Ovary (tissue), 9 donors: ENCODE measurements around the gene ABL1. TPM values are rescaled to one million over a fixed set of nuclear protein-coding genes. Genes with fewer than 3 reads are reported as not detected.

Source experiments
- DNase-seq, 5 donors: peaks; one replicate each; pipeline ENCODE4 v3.0.0-alpha.2; 2019 to 2020
- H3K27ac ChIP-seq, 2 donors: fragments of 200-600 bp; one replicate each; pipeline versions ENCODE4 v1.5.1 to v1.8.0; 2019 to 2022
- H3K27me3 ChIP-seq: fragments of 200-600 bp; one replicate; pipeline ENCODE4 v1.8.0; 2022
- H3K36me3 ChIP-seq: fragments of 200-600 bp; sonication (generic); one replicate; pipeline ENCODE4 v1.5.1; 2019
- H3K4me1 ChIP-seq: one replicate; pipeline ENCODE4 v1.8.1; 2013; ENCODE audit warnings: mild to moderate bottlenecking, moderate library complexity; ENCODE audit not compliant: insufficient read depth
- H3K4me3 ChIP-seq: fragments of 200-600 bp; sonication (generic); one replicate; pipeline ENCODE4 v1.5.1; 2017
- H3K9me3 ChIP-seq, 2 donors: fragments of 200-600 bp in 1 of 2; sonication (generic) in 1 of 2; one replicate each; pipeline versions ENCODE4 v1.5.1 to v1.8.1; 2013 to 2019; ENCODE audit warnings: mild to moderate bottlenecking in 1 of 2, moderate library complexity in 1 of 2
- EP300 ChIP-seq: sonication (generic); formaldehyde crosslinking; IDR thresholded peaks from one replicate; pipeline ENCODE4 v1.6.1; 2017; ENCODE audit warnings: antibody characterized with exemption
- POLR2A ChIP-seq: fragments of 450-650 bp; IDR thresholded peaks from one replicate; pipeline ENCODE4 v1.6.1; 2017; ENCODE audit warnings: antibody characterized with exemption, mild to moderate bottlenecking, moderate library complexity
- WGBS, 3 donors: extraction: QIAGEN DNeasy Blood & Tissue Kit in 1 of 3; methylation state at CpG; one replicate each; pipeline versions ENCODE4 v1.1.5 to v1.1.7; 2013 to 2017; 5-methylcytosine and 5-hydroxymethylcytosine counted together
- intact Hi-C, 4 donors: fragments of 100-400 bp; cut with DNase I; formaldehyde crosslinking; loops; one replicate each; pipeline versions ENCODE4 v1.11.0 to v1.15.1; 2022 to 2023
- polyA plus RNA-seq, 2 donors: library from polyadenylated mRNA; stranded (reverse); fragments of 200-250 nt in 1 of 2; fragments of 350-450 nt in 1 of 2; fragmentation: Illumina TruSeq in 1 of 2; extraction: RNeasy Lipid Tissue Mini Kit (QIAGEN cat#74804) in 1 of 2; gene quantifications; one replicate each; pipeline ENCODE4 v1.2.3, GENCODE V29; 2013 to 2014
- total RNA-seq, 7 donors: library from RNA; depleted of rRNA in 2 of 7; stranded (reverse); fragments of >200 nt in 2 of 7; fragmentation: NEBNext Ultra II Directional in 3 of 7; extraction: Animal tissue kit (Norgen Biotek cat#: 25700) in 3 of 7; gene quantifications; one replicate each; pipeline versions ENCODE4 v1.1.0 to v1.2.4, GENCODE V29; 2016 to 2023
- TF ChIP-seq, protein P1 (sequence below), 3 donors: fragments of 450-650 bp in 2 of 3; fragments of 200-600 bp in 1 of 3; IDR thresholded peaks; one replicate each; pipeline versions ENCODE4 v1.5.1 to v1.8.0; 2016 to 2022; ENCODE audit warnings: antibody characterized with exemption in 3 of 3, mild to moderate bottlenecking in 1 of 3
- donor health status: DM: no; HTN: no; CAD: no; lungs with moderate emphysema.
- donor health status: DM: no; HTN: no; CAD: no.
- donor health status: Bipolar disorder and iron deficiency.
- donor health status: DM: yes; HTN: yes; CAD: no.
- donor health status: DM: no; HTN: no; CAD: no.
- donor health status: DM: yes; HTN: yes; CAD: no.

The ABL1 gene
- total and polyA plus RNA-seq, 9 donors = 39.4 to 112 (median 75.1) TPM

DNA sequence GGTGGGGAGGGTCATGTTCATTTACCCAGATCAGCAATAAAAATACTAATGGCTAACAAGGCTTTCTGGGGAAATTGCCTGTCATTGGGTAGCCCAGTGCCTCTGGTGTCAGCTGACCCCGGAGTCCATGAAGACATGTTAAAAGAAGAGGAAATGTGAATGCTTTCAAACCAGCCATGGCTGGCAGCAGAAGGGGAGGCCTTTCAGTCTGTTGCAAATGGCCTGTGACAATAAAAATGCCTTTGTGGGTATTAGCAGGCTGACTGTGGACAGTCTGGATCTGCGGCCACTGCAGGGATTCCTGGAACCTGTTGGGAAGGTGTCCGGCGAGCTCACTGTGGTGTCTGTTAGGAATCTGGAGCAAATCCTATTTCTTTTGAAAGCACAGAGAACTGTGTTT is 7.5 kb downstream of the ABL1 start:
- TF ChIP-seq EP300 = no peak
- TF ChIP-seq POLR2A = no peak
- TF ChIP-seq, protein P1, sequence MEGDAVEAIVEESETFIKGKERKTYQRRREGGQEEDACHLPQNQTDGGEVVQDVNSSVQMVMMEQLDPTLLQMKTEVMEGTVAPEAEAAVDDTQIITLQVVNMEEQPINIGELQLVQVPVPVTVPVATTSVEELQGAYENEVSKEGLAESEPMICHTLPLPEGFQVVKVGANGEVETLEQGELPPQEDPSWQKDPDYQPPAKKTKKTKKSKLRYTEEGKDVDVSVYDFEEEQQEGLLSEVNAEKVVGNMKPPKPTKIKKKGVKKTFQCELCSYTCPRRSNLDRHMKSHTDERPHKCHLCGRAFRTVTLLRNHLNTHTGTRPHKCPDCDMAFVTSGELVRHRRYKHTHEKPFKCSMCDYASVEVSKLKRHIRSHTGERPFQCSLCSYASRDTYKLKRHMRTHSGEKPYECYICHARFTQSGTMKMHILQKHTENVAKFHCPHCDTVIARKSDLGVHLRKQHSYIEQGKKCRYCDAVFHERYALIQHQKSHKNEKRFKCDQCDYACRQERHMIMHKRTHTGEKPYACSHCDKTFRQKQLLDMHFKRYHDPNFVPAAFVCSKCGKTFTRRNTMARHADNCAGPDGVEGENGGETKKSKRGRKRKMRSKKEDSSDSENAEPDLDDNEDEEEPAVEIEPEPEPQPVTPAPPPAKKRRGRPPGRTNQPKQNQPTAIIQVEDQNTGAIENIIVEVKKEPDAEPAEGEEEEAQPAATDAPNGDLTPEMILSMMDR (IDR thresholded peaks at IDR 0.05) = no peak
- H3K4me3 ChIP-seq = no peak overlapping the region
- H3K4me1 ChIP-seq = peaks cover 26% of the 10 kb centered on the region

DNA sequence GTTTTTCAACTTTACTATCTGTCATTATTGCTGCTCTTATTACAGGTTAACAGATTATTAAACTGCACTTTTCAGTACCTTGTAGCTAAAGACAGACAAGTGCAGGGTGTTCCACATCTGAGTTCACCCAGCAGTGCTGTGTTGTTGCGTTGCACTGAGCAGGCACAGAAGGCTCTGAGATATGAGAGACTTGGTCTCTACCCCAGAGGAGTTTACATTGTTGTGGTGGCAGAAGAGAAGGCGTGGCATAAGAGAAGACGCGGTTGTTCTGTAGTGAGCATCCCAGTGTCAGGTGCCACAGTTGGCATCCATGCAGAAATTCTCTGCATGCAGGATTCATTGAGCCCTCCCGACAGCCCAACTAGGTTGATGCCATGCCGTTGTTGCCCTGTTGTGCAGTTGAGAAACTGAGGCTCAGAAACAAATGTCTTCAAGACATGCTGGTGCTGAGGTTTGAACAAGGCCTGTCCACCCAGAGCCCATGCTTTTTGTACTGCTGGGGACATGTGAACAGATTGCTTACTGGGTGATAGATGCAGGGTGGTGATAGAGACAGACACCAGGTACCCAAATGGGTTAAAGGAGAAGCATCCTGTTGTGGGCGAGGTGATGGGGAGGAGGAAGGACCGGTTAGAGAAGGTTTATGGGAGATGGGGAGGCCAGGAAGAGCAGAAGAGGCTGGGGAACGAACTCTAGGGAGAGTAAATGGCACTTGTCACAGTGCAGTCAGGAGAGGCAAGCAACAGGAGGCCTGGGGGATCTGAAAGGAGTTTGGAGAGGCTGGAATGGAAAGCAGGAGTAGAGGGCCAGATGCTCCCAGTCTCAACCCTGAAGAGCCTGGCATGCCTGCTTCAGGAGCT is 8.2 kb downstream of the ABL1 start:
- intact Hi-C loops = no loop called here
- no peak overlapping the region for H3K4me3 ChIP-seq
- 77 to 82% (median 79%) methylated on average over 9 of the region's 9 CpGs for WGBS, 3 donors
- peaks cover 32% of the 10 kb centered on the region for H3K4me1 ChIP-seq
- TF ChIP-seq, protein P1 (IDR thresholded peaks at IDR 0.05) = no peak
- no peak for TF ChIP-seq POLR2A
- TF ChIP-seq EP300 = no peak
- H3K9me3 ChIP-seq = no peaks in the 10 kb centered on the region
- no peak for DNase-seq
- no peaks in the 10 kb centered on the region for H3K27me3 ChIP-seq
- peak overlapping the region in 1 of 2 donors; percentile 95 for H3K27ac ChIP-seq
- H3K36me3 ChIP-seq = no peaks in the 10 kb centered on the region

More for the DNA sequence above, 7.5 kb downstream of the ABL1 start:
- intact Hi-C loops = no loop called here
- H3K27me3 ChIP-seq = no peaks in the 10 kb centered on the region
- no peak overlapping the region for H3K27ac ChIP-seq
- no peak for DNase-seq
- no peaks in the 10 kb centered on the region for H3K36me3 ChIP-seq
- 87 to 89% (median 89%) methylated on average over 4 of the region's 4 CpGs for WGBS, 3 donors
- H3K9me3 ChIP-seq = no peaks in the 10 kb centered on the region

DNA sequence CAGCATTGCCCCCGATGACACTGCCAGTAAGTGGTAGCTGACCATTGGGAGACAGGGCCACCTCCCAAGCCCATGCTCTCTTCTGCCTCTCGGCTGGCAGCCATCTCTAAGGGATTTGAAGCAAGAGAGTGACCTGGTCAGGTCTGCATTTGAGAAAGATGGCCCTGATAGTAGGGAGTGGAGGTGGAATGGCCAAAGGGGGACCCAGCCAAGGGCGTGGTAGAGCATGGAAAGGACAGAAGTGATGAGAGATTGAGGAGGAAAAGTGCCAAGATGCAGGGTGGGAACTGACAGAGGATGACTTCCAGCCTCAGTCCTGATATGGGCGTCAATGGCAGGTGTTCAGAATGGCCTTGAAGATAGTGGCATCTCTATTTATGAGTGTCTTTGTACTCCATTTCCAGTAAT is 9.0 kb downstream of the ABL1 start:
- DNase-seq = no peak
- H3K4me1 ChIP-seq = peaks cover 29% of the 10 kb centered on the region
- no peaks in the 10 kb centered on the region for H3K9me3 ChIP-seq
- intact Hi-C loops = no loop called here
- no peak overlapping the region for H3K4me3 ChIP-seq
- peak overlapping the region; percentile 30 to 95 for H3K27ac ChIP-seq
- no peak for TF ChIP-seq EP300
- TF ChIP-seq, protein P1 (IDR thresholded peaks at IDR 0.05) = no peak
- TF ChIP-seq POLR2A = no peak
- H3K36me3 ChIP-seq = no peaks in the 10 kb centered on the region
- 69 to 74% (median 71%) methylated on average over 4 of the region's 4 CpGs for WGBS, 3 donors
- H3K27me3 ChIP-seq = no peaks in the 10 kb centered on the region

DNA sequence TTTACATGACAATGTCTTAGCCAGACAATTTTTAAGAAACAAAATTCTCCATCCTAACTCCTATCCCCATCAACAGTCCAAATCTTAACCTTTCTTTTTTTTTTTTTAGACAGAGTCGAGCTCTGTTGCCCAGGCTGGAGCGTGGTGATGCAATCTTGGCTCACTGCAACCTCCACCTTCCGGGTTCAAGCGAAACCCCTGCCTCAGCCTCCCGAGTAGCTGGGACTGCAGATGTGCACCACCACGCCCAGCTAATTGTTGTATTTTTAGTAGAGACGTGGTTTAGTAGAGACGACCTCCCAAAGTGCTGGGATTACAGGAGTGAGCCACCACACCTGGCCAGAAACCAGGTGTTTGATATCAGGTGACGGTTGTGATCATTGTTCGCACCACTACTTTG is 10.2 kb downstream of the ABL1 start:
- no peaks in the 10 kb centered on the region for H3K9me3 ChIP-seq
- DNase-seq = peak in 1 of 5 donors; percentile 32
- peaks cover 28% of the 10 kb centered on the region for H3K4me1 ChIP-seq
- peak overlapping the region in 1 of 2 donors; percentile 95 for H3K27ac ChIP-seq
- H3K27me3 ChIP-seq = no peaks in the 10 kb centered on the region
- no peak for TF ChIP-seq POLR2A
- no peak for TF ChIP-seq EP300
- TF ChIP-seq, protein P1 (IDR thresholded peaks at IDR 0.05) = no peak
- intact Hi-C loops = no loop called here
- H3K4me3 ChIP-seq = no peak overlapping the region
- H3K36me3 ChIP-seq = no peaks in the 10 kb centered on the region
- 27 to 43% (median 32%) methylated on average over 10 of the region's 10 CpGs for WGBS, 3 donors
